HG03064 (cell line): ENCODE results near the gene FBXO40.
"Not testable (repeated sequence)": the region's sequence is repeated elsewhere in the genome, so short reads cannot be mapped to it uniquely, and the experiment has no call there.

ENCODE experiments used
- ATAC-seq: cut with Tn5 transposase; IDR thresholded peaks from one replicate; pipeline ENCODE4 v1.9.1; 2021; ENCODE audit warnings: low read depth; ENCODE audit not compliant: unreplicated experiment

FBXO40 gene

GRCh38 chr3:121592856-121593702 is at the start of gene FBXO40:
Gene FBXO40 (plus strand): TSS chr3:121593379. CDS start chr3:121620576, 27,197 bp downstream.
- ATAC-seq, result no peak

- ATAC-seq, result no peak
Observed at GRCh38 chr3:121545049-121545573, 48.1 kb upstream of the FBXO40 start.

- peak; percentile 73 for ATAC-seq
Observed at GRCh38 chr3:121545574-121546455, 47.4 kb upstream of the FBXO40 start, which contains the start of gene POLQ. Gene POLQ (minus strand): TSS chr3:121545988. CDS start chr3:121545877, 111 bp downstream.

- no peak for ATAC-seq
Observed at GRCh38 chr3:121552379-121552778, 40.8 kb upstream of the FBXO40 start.

- ATAC-seq, result no peak
Observed at GRCh38 chr3:121552797-121553196, 40.4 kb upstream of the FBXO40 start.

- ATAC-seq, result no peak
Observed at GRCh38 chr3:121557426-121557934, 35.7 kb upstream of the FBXO40 start.

GRCh38 chr3:121562148-121562547 is 31.0 kb upstream of the FBXO40 start:
- ATAC-seq, result no peak

- no peak for ATAC-seq
Observed at GRCh38 chr3:121566773-121567172, 26.4 kb upstream of the FBXO40 start.

- ATAC-seq, result no peak
Observed at GRCh38 chr3:121567649-121568048, 25.5 kb upstream of the FBXO40 start, which contains the start of gene ARGFX. Gene ARGFX (plus strand): TSS chr3:121567949. CDS start chr3:121570714, 2,765 bp downstream.

- no peak for ATAC-seq
Observed at GRCh38 chr3:121574449-121574848, 18.7 kb upstream of the FBXO40 start.

- ATAC-seq, result no peak
Observed at GRCh38 chr3:121581691-121582090, 11.5 kb upstream of the FBXO40 start.

GRCh38 chr3:121584418-121584817 is 8.8 kb upstream of the FBXO40 start:
- ATAC-seq, result no peak

- not testable (repeated sequence) for ATAC-seq
Observed at GRCh38 chr3:121593806-121594205, 627 bp downstream of the FBXO40 start.

- no peak for ATAC-seq
Observed at GRCh38 chr3:121594850-121595249, 1.7 kb downstream of the FBXO40 start.

- no peak for ATAC-seq
Observed at GRCh38 chr3:121595765-121596406, 2.7 kb downstream of the FBXO40 start.

GRCh38 chr3:121598564-121598963 is 5.4 kb downstream of the FBXO40 start:
- ATAC-seq, result no peak

- ATAC-seq, result not testable (repeated sequence)
Observed at GRCh38 chr3:121599900-121600299, 6.7 kb downstream of the FBXO40 start.

- ATAC-seq, result no peak
Observed at GRCh38 chr3:121601212-121601812, 8.1 kb downstream of the FBXO40 start.

GRCh38 chr3:121604759-121605158 is 11.6 kb downstream of the FBXO40 start:
- no peak for ATAC-seq

GRCh38 chr3:121606106-121606505 is 12.9 kb downstream of the FBXO40 start:
- ATAC-seq, result no peak
